IMR-90 (cell line): ENCODE measurements around the gene RARS1. TPM values are rescaled to one million over a fixed set of nuclear protein-coding genes. Genes with fewer than 3 reads are reported as not detected.

Experiments used
- ATAC-seq: fragments of 200-7000 bp; cut with Tn5 transposase; 2 replicates; pipeline ENCODE4 v1.9.1; 2020; ENCODE audit warnings: low read depth, mild to moderate bottlenecking, moderate library complexity
- BruUV-seq: library from RNA; stranded (reverse); fragments of 400-500 nt; replicated peaks from 2 replicates; lab custom pipeline; 2021; lab: Mats Ljungman, UMichigan
- CTCF ChIA-PET: fragments of 300-600 bp; formaldehyde crosslinking; extraction: SDS; loops from one replicate; lab custom pipeline; 2021; ENCODE audit warnings: antibody characterized with exemption; lab: Yijun Ruan, JAX
- POLR2A ChIA-PET: fragments of 300-600 bp; sonication (Branson Sonifier 250); formaldehyde crosslinking; loops from one replicate; lab custom pipeline; 2022; ENCODE audit warnings: antibody characterized with exemption; ENCODE audit not compliant: unreplicated experiment; lab: Charles Lee
- DNase-seq: peaks from one replicate; pipeline ENCODE4 v3.0.0; 2013
- H2AFZ ChIP-seq: replicated peaks from 2 replicates; pipeline ENCODE3; 2013; ENCODE audit warnings: low read length, mild to moderate bottlenecking; ENCODE audit not compliant: poor library complexity
- H2AK5ac ChIP-seq: 2 replicates; pipeline ENCODE4 v1.6.1; 2013; ENCODE audit warnings: low read depth, low read length, inconsistent platforms
- H2AK9ac ChIP-seq: replicated peaks from 2 replicates; pipeline ENCODE3; 2013; ENCODE audit warnings: mild to moderate bottlenecking, low read depth, low read length, moderate library complexity; ENCODE audit not compliant: poor library complexity
- H2BK120ac ChIP-seq: 2 replicates; pipeline ENCODE4 v1.6.1; 2013; ENCODE audit warnings: low read depth, low read length, inconsistent platforms
- H2BK15ac ChIP-seq: 3 replicates; pipeline ENCODE4 v1.6.1; 2013; ENCODE audit warnings: low read depth, low read length, inconsistent platforms
- H2BK20ac ChIP-seq: 2 replicates; pipeline ENCODE4 v1.6.1; 2013; ENCODE audit warnings: low read depth, mild to moderate bottlenecking, inconsistent platforms, low read length, moderate library complexity
- H2BK5ac ChIP-seq: 2 replicates; pipeline ENCODE4 v1.6.1; 2013; ENCODE audit warnings: mild to moderate bottlenecking, low read depth, low read length, inconsistent platforms; ENCODE audit not compliant: poor library complexity, severe bottlenecking
- H3K14ac ChIP-seq: replicated peaks from 2 replicates; pipeline ENCODE4 v1.6.1; 2013; ENCODE audit warnings: low read depth, low read length, inconsistent platforms
- H3K18ac ChIP-seq: 2 replicates; pipeline ENCODE4 v1.6.1; 2013; ENCODE audit warnings: low read depth, low read length, control low read depth
- H3K23ac ChIP-seq: 2 replicates; pipeline ENCODE4 v1.6.1; 2013; ENCODE audit warnings: low read depth, low read length, inconsistent platforms
- H3K27ac ChIP-seq: 2 replicates; pipeline ENCODE4 v1.5.1; 2013; ENCODE audit warnings: mild to moderate bottlenecking, control low read depth, low read length; ENCODE audit not compliant: insufficient read depth
- H3K27me3 ChIP-seq: 2 replicates; pipeline ENCODE4 v1.6.1; 2013; ENCODE audit warnings: low read length; ENCODE audit not compliant: control insufficient read depth, insufficient read depth
- H3K36me3 ChIP-seq: 2 replicates; pipeline ENCODE4 v1.6.1; 2013; ENCODE audit warnings: low read length, mixed read lengths; ENCODE audit not compliant: control insufficient read depth, insufficient read depth
- H3K4ac ChIP-seq: 2 replicates; pipeline ENCODE4 v1.6.1; 2013; ENCODE audit warnings: low read depth, low read length, inconsistent platforms
- H3K4me1 ChIP-seq: 2 replicates; pipeline ENCODE4 v1.6.1; 2013; ENCODE audit warnings: low read length, mixed read lengths; ENCODE audit not compliant: control insufficient read depth, insufficient read depth
- H3K4me2 ChIP-seq: 2 replicates; pipeline ENCODE4 v1.6.1; 2013; ENCODE audit warnings: low read depth, mild to moderate bottlenecking, control low read depth, low read length, moderate library complexity
- H3K4me3 ChIP-seq: 2 replicates; pipeline ENCODE4 v1.5.1; 2013; ENCODE audit warnings: low read depth, mild to moderate bottlenecking, control low read depth, low read length, moderate library complexity; ENCODE audit not compliant: insufficient read depth
- H3K56ac ChIP-seq: 2 replicates; pipeline ENCODE4 v1.6.1; 2013; ENCODE audit warnings: low read length, inconsistent platforms; ENCODE audit not compliant: insufficient read depth; ENCODE audit errors: extremely low read depth
- H3K79me1 ChIP-seq, 2 experiments: 2 replicates each; pipeline ENCODE4 v1.6.1; 2013; ENCODE audit warnings: low read length in 2 of 2, inconsistent platforms in 1 of 2, low read depth in 1 of 2
- H3K9ac ChIP-seq: 2 replicates; pipeline ENCODE4 v1.6.1; 2013; ENCODE audit warnings: low read depth, low read length, control low read depth
- H3K9me1 ChIP-seq: 2 replicates; pipeline ENCODE4 v1.6.1; 2013; ENCODE audit warnings: low read length, inconsistent platforms; ENCODE audit not compliant: insufficient read depth
- H3K9me3 ChIP-seq: 2 replicates; pipeline ENCODE4 v1.6.1; 2013; ENCODE audit warnings: low read length; ENCODE audit not compliant: control insufficient read depth, insufficient read depth
- H4K20me1 ChIP-seq: 2 replicates; pipeline ENCODE4 v1.6.1; 2013; ENCODE audit warnings: low read length, inconsistent platforms; ENCODE audit not compliant: insufficient read depth
- H4K5ac ChIP-seq: 2 replicates; pipeline ENCODE4 v1.6.1; 2013; ENCODE audit warnings: mild to moderate bottlenecking, low read depth, low read length, control low read depth
- H4K8ac ChIP-seq, 2 experiments: 2 replicates each; pipeline ENCODE4 v1.6.1; 2013; ENCODE audit warnings: low read depth in 2 of 2, low read length in 2 of 2, control low read depth in 1 of 2, inconsistent platforms in 1 of 2
- H4K91ac ChIP-seq: 2 replicates; pipeline ENCODE4 v1.6.1; 2013; ENCODE audit warnings: low read depth, low read length, inconsistent platforms; ENCODE audit not compliant: insufficient read depth
- CEBPB ChIP-seq: IDR thresholded peaks from 2 replicates; pipeline ENCODE4 v1.6.1; 2012; ENCODE audit warnings: low read depth, low read length, improper control_type of control experiment
- CHD1 ChIP-seq: IDR thresholded peaks from 2 replicates; pipeline ENCODE4 v1.6.1; 2012; ENCODE audit warnings: low read depth, low read length, improper control_type of control experiment
- NFE2L2 ChIP-seq: fragments of 150-350 bp; IDR thresholded peaks from 2 replicates; pipeline ENCODE4 v1.6.1; 2016; ENCODE audit warnings: low read depth, mild to moderate bottlenecking, low read length
- RCOR1 ChIP-seq: IDR thresholded peaks from 2 replicates; pipeline ENCODE4 v1.6.1; 2012; ENCODE audit warnings: mild to moderate bottlenecking, low read length, improper control_type of control experiment; ENCODE audit not compliant: insufficient replicate concordance
- USF2 ChIP-seq: fragments of 150-350 bp; IDR thresholded peaks from 2 replicates; pipeline ENCODE4 v1.6.1; 2017; ENCODE audit warnings: mild to moderate bottlenecking, antibody characterized with exemption, low read length, low read depth
- WGBS, 2 experiments: methylation state at CpG; one replicate each; pipeline versions ENCODE4 v1.1.5 to v1.1.7; 2013; ENCODE audit warnings: missing lambda C conversion rate in 2 of 2; ENCODE audit not compliant: insufficient read length in 1 of 2; ENCODE audit errors: extremely low coverage in 2 of 2; 5-methylcytosine and 5-hydroxymethylcytosine counted together
- dilution Hi-C: fragments of 300-500 bp; cut with HindIII; formaldehyde crosslinking; loops from one replicate; pipeline ENCODE4 v1.14.3; 2018; ENCODE audit warnings: low sequenced_read_pairs; ENCODE audit not compliant: unreplicated experiment
- in situ Hi-C: fragments of 300-500 bp; cut with MboI; formaldehyde crosslinking; loops from 3 replicates; pipeline ENCODE4 v1.14.3; 2019; ENCODE audit warnings: low sequenced_read_pairs, inconsistent platforms, mixed read lengths
- intact Hi-C: fragments of 100-400 bp; cut with micrococcal nuclease; formaldehyde crosslinking; loops from 2 replicates; pipeline ENCODE4 v1.10.0; 2022
- polyA plus RNA-seq, 3 experiments: library from polyadenylated mRNA; depleted of rRNA; stranded (reverse); fragments of >200 nt; gene quantifications; 2 replicates each; pipeline ENCODE4 v1.2.3, GENCODE V29; 2012; ENCODE audit warnings: low replicate concordance in 1 of 3
- total RNA-seq: library from RNA; depleted of rRNA; stranded (reverse); fragments of >200 nt; gene quantifications from 2 replicates; pipeline ENCODE4 v1.2.3, GENCODE V29; 2012

The RARS1 gene
- total and polyA plus RNA-seq, 2 of the 4 experiments (the other 2 are of a cell fraction), result 80.4 to 153 TPM

- TF ChIP-seq NFE2L2, result no peak
- TF ChIP-seq RCOR1, result no peak
- TF ChIP-seq CEBPB, result no peak
- no peak for TF ChIP-seq CHD1
- TF ChIP-seq USF2, result no peak
- no peak overlapping the region for H3K4me3 ChIP-seq
- H2BK15ac ChIP-seq, result no peak overlapping the region
- no peaks in the 10 kb centered on the region for H3K9me1 ChIP-seq
- H3K27ac ChIP-seq, result no peak overlapping the region
- dilution Hi-C loops, result no loop called here
- H2AK5ac ChIP-seq, result no peak overlapping the region
- H4K91ac ChIP-seq, result no peak overlapping the region
- H3K4me2 ChIP-seq, result no peak overlapping the region
- H2BK5ac ChIP-seq, result no peak overlapping the region
- no peak overlapping the region for H3K18ac ChIP-seq
- H3K56ac ChIP-seq, result no peak overlapping the region
- H3K4me1 ChIP-seq, result no peaks in the 10 kb centered on the region
- peaks cover 5 to 21% of the 10 kb centered on the region in 2 experiments for H3K79me1 ChIP-seq
- no peaks in the 10 kb centered on the region for H3K9me3 ChIP-seq
- H4K20me1 ChIP-seq, result peaks cover 9% of the 10 kb centered on the region
- no CpG with 5 or more reads among the region's 5 CpGs for WGBS, 2 experiments
- H3K36me3 ChIP-seq, result peaks cover 59% of the 10 kb centered on the region
- ChIA-PET CTCF (no interaction called here), POLR2A (no interaction called here)
- in situ Hi-C loops, result no loop called here
- no peak overlapping the region for H2BK20ac ChIP-seq
- H3K27me3 ChIP-seq, result no peaks in the 10 kb centered on the region
- no peak overlapping the region for H4K8ac ChIP-seq
- H4K5ac ChIP-seq, result no peak overlapping the region
- H3K23ac ChIP-seq, result no peak overlapping the region
- BruUV-seq, result no TSS peak
- ATAC-seq (no peak), DNase-seq (no peak)
- no peak overlapping the region for H3K4ac ChIP-seq
- no peak overlapping the region for H3K14ac ChIP-seq
- H2AFZ ChIP-seq, result no peak overlapping the region
- no peak overlapping the region for H2BK120ac ChIP-seq
- intact Hi-C loops, result loop anchor here (5.0 kb wide), 1 partner anchor 58 kb away; no protein-coding TSS in a partner anchor
- no peak overlapping the region for H3K9ac ChIP-seq
- no peak overlapping the region for H2AK9ac ChIP-seq
Measured at GRCh38 chr5:168494057-168494555, 7.8 kb downstream of the RARS1 start.
